Endodermal cell (in vitro differentiated cells): Measurements from ENCODE around the gene ERBB4. TPM values are rescaled to one million over a fixed set of nuclear protein-coding genes. Genes with fewer than 3 reads are reported as not detected.

Source experiments
- DNase-seq: peaks from one replicate; pipeline ENCODE4 v3.0.0-alpha.2; 2017
- H3K27ac ChIP-seq: 2 replicates; pipeline ENCODE4 v1.5.1; 2013; ENCODE audit warnings: mild to moderate bottlenecking, low read depth, low read length, moderate library complexity
- H3K27me3 ChIP-seq: 2 replicates; pipeline ENCODE4 v1.6.1; 2013; ENCODE audit warnings: mild to moderate bottlenecking, low read length, moderate library complexity; ENCODE audit not compliant: insufficient read depth, control insufficient read depth, poor library complexity, severe bottlenecking
- H3K36me3 ChIP-seq: 2 replicates; pipeline ENCODE4 v1.7.0; 2013; ENCODE audit warnings: mild to moderate bottlenecking, low read length, moderate library complexity; ENCODE audit not compliant: control insufficient read depth, insufficient read depth
- H3K4me1 ChIP-seq: one replicate; pipeline ENCODE4 v1.7.0; 2013; ENCODE audit warnings: low read length; ENCODE audit not compliant: control insufficient read depth, insufficient read depth
- H3K4me3 ChIP-seq: 2 replicates; pipeline ENCODE4 v1.5.1; 2013; ENCODE audit warnings: mild to moderate bottlenecking, low read length, moderate library complexity
- H3K9ac ChIP-seq: 2 replicates; pipeline ENCODE4 v1.6.1; 2013; ENCODE audit warnings: mild to moderate bottlenecking, low read length, moderate library complexity; ENCODE audit not compliant: poor library complexity, severe bottlenecking; ENCODE audit errors: extremely low read depth
- H3K9me3 ChIP-seq: 2 replicates; pipeline ENCODE4 v1.6.1; 2013; ENCODE audit warnings: mild to moderate bottlenecking, low read length, moderate library complexity; ENCODE audit not compliant: control insufficient read depth
- H3K27ac Mint-ChIP-seq: 2 replicates; pipeline ENCODE4 v1.8.0; 2020; ENCODE audit warnings: mixed read lengths
- H3K27me3 Mint-ChIP-seq: 2 replicates; pipeline ENCODE4 v1.8.0; 2021; ENCODE audit warnings: mild to moderate bottlenecking, mixed read lengths; ENCODE audit not compliant: insufficient read depth
- H3K36me3 Mint-ChIP-seq: 2 replicates; pipeline ENCODE4 v1.8.0; 2020; ENCODE audit warnings: low read depth, mixed read lengths
- H3K4me1 Mint-ChIP-seq: 2 replicates; pipeline ENCODE4 v1.8.0; 2020; ENCODE audit warnings: mixed read lengths
- H3K4me3 Mint-ChIP-seq: 2 replicates; pipeline ENCODE4 v1.8.0; 2020; ENCODE audit warnings: mild to moderate bottlenecking, moderate library complexity, mixed read lengths
- H3K9me3 Mint-ChIP-seq: 2 replicates; pipeline ENCODE4 v1.8.0; 2020; ENCODE audit warnings: mild to moderate bottlenecking, mixed read lengths
- CTCF ChIP-seq: fragments of 200-600 bp; sonication (generic); conservative IDR thresholded peaks from 2 replicates; pipeline ENCODE4 v1.5.0; 2021; ENCODE audit warnings: antibody characterized with exemption, mild to moderate bottlenecking
- WGBS, 2 experiments: methylation state at CpG; one replicate each; pipeline versions ENCODE4 v1.1.5 to v1.1.7; 2013; ENCODE audit warnings: missing lambda C conversion rate in 2 of 2, mixed read lengths in 1 of 2; ENCODE audit not compliant: insufficient coverage in 1 of 2, insufficient read length in 1 of 2; 5-methylcytosine and 5-hydroxymethylcytosine counted together
- total RNA-seq, 2 donors: library from RNA; stranded (reverse); fragmentation: NEBNext Ultra II Directional in 1 of 2; extraction: Animal tissue kit (Norgen Biotek cat#: 25700) in 1 of 2; gene quantifications; 2 replicates in 1 of 2; 3 replicates in 1 of 2; pipeline ENCODE4 v1.2.1, GENCODE V29; 2021

The ERBB4 gene
- total RNA-seq, 2 donors from 2014 or later = 154 to 158 TPM

- WGBS, 2 experiments = 79 to 88% methylated on average over 4 of the region's 4 CpGs
- H3K36me3 ChIP-seq = no peaks in the 10 kb centered on the region
- H3K4me3 Mint-ChIP-seq = no peak overlapping the region
- no peak overlapping the region for H3K27ac Mint-ChIP-seq
- H3K9me3 Mint-ChIP-seq = no peaks in the 10 kb centered on the region
- no peaks in the 10 kb centered on the region for H3K4me1 ChIP-seq
- H3K36me3 Mint-ChIP-seq = no peaks in the 10 kb centered on the region
- TF ChIP-seq CTCF = no peak
- H3K27ac ChIP-seq = no peak overlapping the region
- no peaks in the 10 kb centered on the region for H3K27me3 ChIP-seq
- H3K4me3 ChIP-seq = no peak overlapping the region
- no peak for DNase-seq
- no peaks in the 10 kb centered on the region for H3K4me1 Mint-ChIP-seq
- no peak overlapping the region for H3K9ac ChIP-seq
- no peaks in the 10 kb centered on the region for H3K27me3 Mint-ChIP-seq
- H3K9me3 ChIP-seq = no peaks in the 10 kb centered on the region
Observed at GRCh38 chr2:211877061-211877460, 661.5 kb downstream of the ERBB4 start.

GRCh38 chr2:211875488-211875887 is 663.1 kb downstream of the ERBB4 start:
- Mint-ChIP-seq H3K4me3 (no peak overlapping the region), H3K9me3 (no peaks in the 10 kb centered on the region), H3K4me1 (no peaks in the 10 kb centered on the region), H3K36me3 (no peaks in the 10 kb centered on the region), H3K27me3 (no peaks in the 10 kb centered on the region), H3K27ac (no peak overlapping the region)
- H3K4me3 ChIP-seq = no peak overlapping the region
- H3K36me3 ChIP-seq = no peaks in the 10 kb centered on the region
- no peak overlapping the region for H3K9ac ChIP-seq
- no peaks in the 10 kb centered on the region for H3K9me3 ChIP-seq
- DNase-seq = no peak
- no peaks in the 10 kb centered on the region for H3K27me3 ChIP-seq
- TF ChIP-seq CTCF = no peak
- no peak overlapping the region for H3K27ac ChIP-seq
- H3K4me1 ChIP-seq = no peaks in the 10 kb centered on the region

- no peak for TF ChIP-seq CTCF
- H3K9ac ChIP-seq = no peak overlapping the region
- 91 to 100% methylated on average over 1 to 3 of the region's 3 CpGs for WGBS, 2 experiments
- H3K9me3 ChIP-seq = no peaks in the 10 kb centered on the region
- H3K36me3 ChIP-seq = no peaks in the 10 kb centered on the region
- H3K4me3 ChIP-seq = no peak overlapping the region
- H3K27me3 ChIP-seq = no peaks in the 10 kb centered on the region
- DNase-seq = no peak
- Mint-ChIP-seq H3K4me3 (no peak overlapping the region), H3K36me3 (no peaks in the 10 kb centered on the region), H3K9me3 (no peaks in the 10 kb centered on the region), H3K4me1 (no peaks in the 10 kb centered on the region), H3K27me3 (no peaks in the 10 kb centered on the region), H3K27ac (no peak overlapping the region)
- no peak overlapping the region for H3K27ac ChIP-seq
- H3K4me1 ChIP-seq = no peaks in the 10 kb centered on the region
Observed at GRCh38 chr2:211868996-211869533, 669.5 kb downstream of the ERBB4 start.
